Lung microvascular endothelial cell (primary cell): ENCODE data around the gene TTC13. TPM values are rescaled to one million over a fixed set of nuclear protein-coding genes. Genes with fewer than 3 reads are reported as not detected.
A peak's percentile ranks its signal among the peaks of the same experiment; 100 is the strongest.

ENCODE experiments used
- DNase-seq, 2 donors: peaks; one replicate each; pipeline versions ENCODE4 v3.0.0 to v3.0.0-alpha.2; 2010; ENCODE audit warnings: low read depth in 2 of 2
- total RNA-seq: library from RNA; depleted of rRNA; stranded (reverse); fragments of >200 nt; gene quantifications from 2 replicates; pipeline ENCODE4 v1.2.1, GENCODE V29; 2014

TTC13 gene
- total RNA-seq, 1 donor from 2014 or later = 9.7 TPM

DNA sequence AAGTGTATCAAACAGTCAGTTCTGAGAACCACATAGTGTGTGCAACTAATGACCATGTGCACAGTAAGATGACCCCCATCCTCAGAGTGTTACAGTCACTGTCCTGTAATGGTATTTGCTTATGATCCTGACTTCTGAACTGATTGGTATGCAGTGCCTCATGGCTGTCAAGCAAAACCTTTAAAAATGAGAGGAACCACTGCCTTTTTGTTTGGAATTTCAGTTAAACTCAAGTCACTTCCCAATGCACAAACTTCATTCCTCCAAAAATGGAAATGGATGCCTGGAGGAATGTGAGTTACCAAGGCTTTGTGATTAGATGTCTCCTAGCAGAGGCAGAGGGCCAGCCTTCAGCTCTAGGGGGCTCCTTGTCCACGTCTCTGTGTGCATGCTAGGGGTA is 120.8 kb downstream of the TTC13 start:
- no peak for DNase-seq

DNA sequence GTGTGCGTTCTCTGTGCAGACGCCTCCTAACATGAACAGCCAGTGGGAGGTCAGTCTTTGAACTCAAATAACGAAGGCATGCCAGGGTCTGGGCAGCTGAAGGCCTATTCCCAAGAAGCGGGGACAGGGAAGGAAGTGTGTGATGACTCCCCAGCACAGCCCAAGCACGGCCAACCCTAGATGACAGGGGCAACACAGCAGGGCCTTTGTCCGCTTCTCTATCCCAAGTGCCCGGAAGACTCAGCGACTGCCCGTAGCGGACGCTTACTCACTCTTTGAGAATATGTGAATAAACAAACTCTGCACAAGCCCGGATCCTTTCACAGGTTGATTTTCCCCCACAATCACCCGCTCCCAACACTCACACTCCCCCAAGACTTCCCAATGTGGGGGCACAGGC is 121.6 kb downstream of the TTC13 start:
- peak in 1 of 2 donors; percentile 36 for DNase-seq

Other genes starting within 250 kb of the TTC13 start
- not detected in 2 replicates for gene CAPN9, start 231.5 kb downstream of the TTC13 start, total RNA-seq
- gene C1orf198, start 110.3 kb downstream of the TTC13 start, total RNA-seq = 15.5 and 16.1 TPM in 2 replicates
- 8.5 and 9.5 TPM in 2 replicates for gene ARV1, start 233 bp upstream of the TTC13 start, total RNA-seq
- 23.5 and 56.7 TPM in 2 replicates for gene FAM89A, start 61.4 kb upstream of the TTC13 start, total RNA-seq
- gene TRIM67, start 183.2 kb upstream of the TTC13 start, total RNA-seq = not detected in 2 replicates